HG03521 (cell line): ENCODE data around the gene PTGES3.
A peak's percentile ranks its signal among the peaks of the same experiment; 100 is the strongest.
"Not testable (repeated sequence)": the region's sequence is repeated elsewhere in the genome, so short reads cannot be mapped to it uniquely, and the experiment has no call there.

Experiments used
- ATAC-seq: cut with Tn5 transposase; IDR thresholded peaks from one replicate; pipeline ENCODE4 v1.9.1; 2021; ENCODE audit warnings: mild to moderate bottlenecking, moderate library complexity; ENCODE audit not compliant: unreplicated experiment

The PTGES3 gene

GRCh38 chr12:56713345-56713744 lies 25.3 kb upstream of the PTGES3 start:
- no peak for ATAC-seq

GRCh38 chr12:56709759-56710376 lies 21.8 kb upstream of the PTGES3 start:
- no peak for ATAC-seq

GRCh38 chr12:56704522-56704921 lies 16.4 kb upstream of the PTGES3 start:
- not testable (repeated sequence) for ATAC-seq

- no peak for ATAC-seq
Measured at GRCh38 chr12:56699020-56699661, 11.1 kb upstream of the PTGES3 start.

- no peak for ATAC-seq
Measured at GRCh38 chr12:56695327-56696101, 7.4 kb upstream of the PTGES3 start.

- no peak for ATAC-seq
Measured at GRCh38 chr12:56694161-56694560, 6.1 kb upstream of the PTGES3 start.

- no peak for ATAC-seq
Measured at GRCh38 chr12:56688846-56689109, 694 bp upstream of the PTGES3 start.

GRCh38 chr12:56687223-56688128 lies 608 bp downstream of the PTGES3 start:
- ATAC-seq: no peak

GRCh38 chr12:56684745-56685359 lies 3.2 kb downstream of the PTGES3 start:
- ATAC-seq: no peak

GRCh38 chr12:56682323-56682722 lies 5.8 kb downstream of the PTGES3 start:
- ATAC-seq: no peak

- no peak for ATAC-seq
Measured at GRCh38 chr12:56679883-56680575, 8.1 kb downstream of the PTGES3 start.

- no peak for ATAC-seq
Measured at GRCh38 chr12:56678852-56679251, 9.2 kb downstream of the PTGES3 start.

GRCh38 chr12:56677680-56678079 lies 10.4 kb downstream of the PTGES3 start:
- peak; percentile 69 for ATAC-seq

GRCh38 chr12:56676851-56677580 lies 11.1 kb downstream of the PTGES3 start:
- peak; percentile 19 for ATAC-seq

GRCh38 chr12:56671608-56672007 lies 16.5 kb downstream of the PTGES3 start:
- ATAC-seq: no peak

- no peak for ATAC-seq
Measured at GRCh38 chr12:56670836-56671235, 17.2 kb downstream of the PTGES3 start.

- ATAC-seq: no peak
Measured at GRCh38 chr12:56668197-56668457, 20.0 kb downstream of the PTGES3 start.

GRCh38 chr12:56661979-56662638 lies 26.0 kb downstream of the PTGES3 start:
- ATAC-seq: no peak

GRCh38 chr12:56661560-56661959 lies 26.5 kb downstream of the PTGES3 start:
- ATAC-seq: no peak
